RWPE2 (cell line): Measurements from ENCODE around the gene NKX1-2.

Experiments used
- ATAC-seq: fragments of 200-7000 bp; cut with Tn5 transposase; 3 replicates; pipeline ENCODE4 v1.9.1; 2021; ENCODE audit warnings: low read depth
- DNase-seq: peaks from one replicate; pipeline ENCODE4 v3.0.0-alpha.2; 2020; ENCODE audit warnings: low spot score
- H3K27ac ChIP-seq: fragments of 450-650 bp; 2 replicates; pipeline ENCODE4 v1.5.1; 2017; ENCODE audit warnings: mild to moderate bottlenecking; ENCODE audit not compliant: poor library complexity, severe bottlenecking
- H3K27me3 ChIP-seq: fragments of 250-450 bp; sonication (Bioruptor Pico); 2 replicates; pipeline ENCODE4 v1.5.1; 2021; ENCODE audit warnings: mild to moderate bottlenecking, moderate library complexity; ENCODE audit not compliant: insufficient read depth, poor library complexity, severe bottlenecking
- H3K36me3 ChIP-seq: fragments of 250-450 bp; sonication (Bioruptor Pico); 2 replicates; pipeline ENCODE4 v1.5.1; 2020; ENCODE audit warnings: low read depth, mild to moderate bottlenecking, moderate library complexity
- H3K4me1 ChIP-seq: fragments of 250-450 bp; sonication (Bioruptor Pico); 2 replicates; pipeline ENCODE4 v1.5.1; 2021; ENCODE audit warnings: mild to moderate bottlenecking, moderate library complexity; ENCODE audit not compliant: insufficient read depth, poor library complexity, severe bottlenecking
- H3K4me3 ChIP-seq: fragments of 250-450 bp; sonication (Bioruptor Pico); 2 replicates; pipeline ENCODE4 v1.5.1; 2021; ENCODE audit warnings: mild to moderate bottlenecking, moderate library complexity; ENCODE audit not compliant: severe bottlenecking
- H3K9me3 ChIP-seq: fragments of 250-450 bp; sonication (Bioruptor Pico); 2 replicates; pipeline ENCODE4 v1.5.1; 2021; ENCODE audit warnings: mild to moderate bottlenecking, moderate library complexity; ENCODE audit not compliant: severe bottlenecking
- CTCF ChIP-seq: fragments of 450-650 bp; IDR thresholded peaks from one replicate; pipeline ENCODE4 v1.5.1; 2017; ENCODE audit warnings: mild to moderate bottlenecking, moderate library complexity; ENCODE audit not compliant: poor library complexity, severe bottlenecking

Gene NKX1-2

GRCh38 chr10:124453960-124454610, 4.2 kb upstream of the NKX1-2 start:
- H3K36me3 ChIP-seq = no peaks in the 10 kb centered on the region
- DNase-seq (no peak), ATAC-seq (no peak)
- no peak overlapping the region for H3K27ac ChIP-seq
- no peaks in the 10 kb centered on the region for H3K9me3 ChIP-seq
- H3K27me3 ChIP-seq = peaks cover 14% of the 10 kb centered on the region
- peaks cover under 1% of the 10 kb centered on the region for H3K4me1 ChIP-seq
- TF ChIP-seq CTCF = no peak
- no peak overlapping the region for H3K4me3 ChIP-seq

GRCh38 chr10:124451276-124451675, 1.4 kb upstream of the NKX1-2 start:
- H3K9me3 ChIP-seq = no peaks in the 10 kb centered on the region
- H3K4me3 ChIP-seq = no peak overlapping the region
- H3K36me3 ChIP-seq = no peaks in the 10 kb centered on the region
- peaks cover 3% of the 10 kb centered on the region for H3K4me1 ChIP-seq
- no peak overlapping the region for H3K27ac ChIP-seq
- no peak for TF ChIP-seq CTCF
- DNase-seq = no peak
- H3K27me3 ChIP-seq = peaks cover 39% of the 10 kb centered on the region
- ATAC-seq = no peak

- no peak for ATAC-seq
- DNase-seq = no peak
- no peaks in the 10 kb centered on the region for H3K9me3 ChIP-seq
- H3K36me3 ChIP-seq = no peaks in the 10 kb centered on the region
- no peak overlapping the region for H3K27ac ChIP-seq
- H3K4me1 ChIP-seq = peaks cover 3% of the 10 kb centered on the region
- TF ChIP-seq CTCF = no peak
- H3K27me3 ChIP-seq = peaks cover 41% of the 10 kb centered on the region
- H3K4me3 ChIP-seq = no peak overlapping the region
Measured at GRCh38 chr10:124450783-124451057, 885 bp upstream of the NKX1-2 start.

- Histone ChIP-seq H3K4me3 (peak overlapping the region; percentile 20), H3K4me1 (peaks cover 3% of the 10 kb centered on the region), H3K27ac (no peak overlapping the region), H3K36me3 (no peaks in the 10 kb centered on the region), H3K9me3 (no peaks in the 10 kb centered on the region), H3K27me3 (peaks cover 41% of the 10 kb centered on the region)
- ATAC-seq = peak; percentile 79
- TF ChIP-seq CTCF = no peak
- DNase-seq = no peak
Measured at GRCh38 chr10:124449170-124450011, 444 bp downstream of the NKX1-2 start.

GRCh38 chr10:124448696-124449169, 1.1 kb downstream of the NKX1-2 start:
- no peaks in the 10 kb centered on the region for H3K9me3 ChIP-seq
- TF ChIP-seq CTCF = no peak
- no peak for ATAC-seq
- no peak overlapping the region for H3K4me3 ChIP-seq
- H3K27me3 ChIP-seq = peaks cover 41% of the 10 kb centered on the region
- no peak for DNase-seq
- H3K27ac ChIP-seq = no peak overlapping the region
- no peaks in the 10 kb centered on the region for H3K36me3 ChIP-seq
- H3K4me1 ChIP-seq = peaks cover 3% of the 10 kb centered on the region
